ENCODE data around the gene IBTK. TPM values are rescaled to one million over a fixed set of nuclear protein-coding genes. Genes with fewer than 3 reads are reported as not detected.

Gene IBTK
- total and polyA plus RNA-seq, 2 of the 4 experiments (the other 2 are of a cell fraction) = 9.7 to 45.0 TPM

DNA sequence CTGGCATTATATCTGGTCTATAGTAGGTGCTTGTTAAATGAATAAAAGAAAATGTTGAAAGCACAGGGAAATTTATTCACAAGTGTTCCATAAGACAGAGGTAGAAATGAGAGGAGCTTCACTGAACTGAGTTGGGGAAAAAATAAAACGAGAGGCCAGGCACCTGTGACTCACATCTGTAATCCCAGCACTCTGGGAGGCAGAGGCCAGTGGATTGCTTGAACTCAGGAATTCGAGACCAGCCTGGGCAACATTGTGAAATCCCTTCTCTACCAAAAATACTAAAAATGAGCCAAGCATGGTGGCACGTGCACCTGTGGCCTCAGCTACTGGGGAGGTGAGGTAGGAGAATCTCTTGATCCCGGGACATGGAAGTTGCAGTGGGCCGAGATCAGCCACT is 28.1 kb upstream of the IBTK start:
- in situ Hi-C loops (cut with MboI; ENCODE audit: low sequenced_read_pairs) = no loop called here
- TF ChIP-seq SMC3 (IDR thresholded peaks at IDR 0.05; ENCODE audit: low read depth, low read length) (no peak), CHD1 (IDR thresholded peaks at IDR 0.05; ENCODE audit: low read depth, low read length) (no peak), CEBPB (IDR thresholded peaks at IDR 0.05; ENCODE audit: low read depth, low read length) (0 out of 2 replicates have a peak, but pooled peaks have one; percentile 17), MXI1 (IDR thresholded peaks at IDR 0.05; ENCODE audit: borderline replicate concordance, low read depth, low read length) (no peak), MAZ (IDR thresholded peaks at IDR 0.05; ENCODE audit: borderline replicate concordance, low read depth, low read length) (no peak)
- TF ChIP-seq, protein P1, sequence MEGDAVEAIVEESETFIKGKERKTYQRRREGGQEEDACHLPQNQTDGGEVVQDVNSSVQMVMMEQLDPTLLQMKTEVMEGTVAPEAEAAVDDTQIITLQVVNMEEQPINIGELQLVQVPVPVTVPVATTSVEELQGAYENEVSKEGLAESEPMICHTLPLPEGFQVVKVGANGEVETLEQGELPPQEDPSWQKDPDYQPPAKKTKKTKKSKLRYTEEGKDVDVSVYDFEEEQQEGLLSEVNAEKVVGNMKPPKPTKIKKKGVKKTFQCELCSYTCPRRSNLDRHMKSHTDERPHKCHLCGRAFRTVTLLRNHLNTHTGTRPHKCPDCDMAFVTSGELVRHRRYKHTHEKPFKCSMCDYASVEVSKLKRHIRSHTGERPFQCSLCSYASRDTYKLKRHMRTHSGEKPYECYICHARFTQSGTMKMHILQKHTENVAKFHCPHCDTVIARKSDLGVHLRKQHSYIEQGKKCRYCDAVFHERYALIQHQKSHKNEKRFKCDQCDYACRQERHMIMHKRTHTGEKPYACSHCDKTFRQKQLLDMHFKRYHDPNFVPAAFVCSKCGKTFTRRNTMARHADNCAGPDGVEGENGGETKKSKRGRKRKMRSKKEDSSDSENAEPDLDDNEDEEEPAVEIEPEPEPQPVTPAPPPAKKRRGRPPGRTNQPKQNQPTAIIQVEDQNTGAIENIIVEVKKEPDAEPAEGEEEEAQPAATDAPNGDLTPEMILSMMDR (conservative IDR thresholded peaks at IDR 0.05; ENCODE audit: low read depth, low read length) = no peak

More for the DNA sequence above, 28.1 kb upstream of the IBTK start:
- Histone ChIP-seq H2AK9ac (replicated peaks; ENCODE audit: low read depth, low read length, poor library complexity) (no peak overlapping the region), H3K4me3 (ENCODE audit: insufficient read depth, low read depth, low read length) (no peak overlapping the region), H3K23ac (ENCODE audit: low read depth, low read length) (no peak overlapping the region), H2BK5ac (ENCODE audit: low read depth, low read length, poor library complexity, severe bottlenecking) (no peak overlapping the region), H4K5ac (ENCODE audit: low read depth, low read length) (no peak overlapping the region), H3K79me1 (ENCODE audit: low read depth in 1 of 2, low read length in 2 of 2) (no peaks in the 10 kb centered on the region), H3K27ac (ENCODE audit: insufficient read depth, low read length) (no peak overlapping the region), H3K4me1 (ENCODE audit: control insufficient read depth, insufficient read depth, low read length) (no peaks in the 10 kb centered on the region), H2BK15ac (ENCODE audit: low read depth, low read length) (no peak overlapping the region), H3K36me3 (ENCODE audit: control insufficient read depth, insufficient read depth, low read length) (no peaks in the 10 kb centered on the region), H2BK20ac (ENCODE audit: low read depth, low read length) (no peak overlapping the region), H3K27me3 (ENCODE audit: control insufficient read depth, insufficient read depth, low read length) (peaks cover 5% of the 10 kb centered on the region; the same call in 1 of the 2 replicates), H3K4ac (ENCODE audit: low read depth, low read length) (no peak overlapping the region), H2AK5ac (ENCODE audit: low read depth, low read length) (no peak overlapping the region), H3K9ac (ENCODE audit: low read depth, low read length) (no peak overlapping the region), H4K20me1 (ENCODE audit: insufficient read depth, low read length) (no peaks in the 10 kb centered on the region), H3K56ac (ENCODE audit: extremely low read depth, insufficient read depth, low read length) (no peak overlapping the region), H2AFZ (replicated peaks; ENCODE audit: low read length, poor library complexity) (no peak overlapping the region), H3K4me2 (ENCODE audit: low read depth, low read length) (no peak overlapping the region), H3K14ac (replicated peaks; ENCODE audit: low read depth, low read length) (no peak overlapping the region), H3K9me1 (ENCODE audit: insufficient read depth, low read length) (no peaks in the 10 kb centered on the region), H2BK120ac (ENCODE audit: low read depth, low read length) (no peak overlapping the region), H4K91ac (ENCODE audit: insufficient read depth, low read depth, low read length) (no peak overlapping the region), H4K8ac (ENCODE audit: low read depth in 2 of 2, low read length in 2 of 2) (no peak overlapping the region), H3K18ac (ENCODE audit: low read depth, low read length) (no peak overlapping the region), H3K9me3 (ENCODE audit: control insufficient read depth, insufficient read depth, low read length) (no peaks in the 10 kb centered on the region)
- intact Hi-C loops (cut with micrococcal nuclease) (no loop called here), dilution Hi-C loops (cut with HindIII; ENCODE audit: low sequenced_read_pairs, unreplicated experiment) (no loop called here)
- WGBS, 2 experiments (ENCODE audit: extremely low coverage in 2 of 2, insufficient read length in 1 of 2) = no CpG with 5 or more reads among the region's 5 CpGs
- ChIA-PET POLR2A (ENCODE audit: unreplicated experiment) (no interaction called here), CTCF (interaction anchor here (0.8 kb wide), 1 partner anchor 106 kb away, joined by 4 read pairs; no protein-coding TSS in a partner anchor)
- no TSS peak for BruUV-seq (replicated peaks)
- ATAC-seq (ENCODE audit: low read depth) = no peak
- no peak for DNase-seq

Measured in IMR-90 (cell line).